Dedifferentiated amniotic fluid mesenchymal stem cell (primary cell): ENCODE data around the gene STK33.
"Not testable (repeated sequence)": the region's sequence is repeated elsewhere in the genome, so short reads cannot be mapped to it uniquely, and the experiment has no call there.

Source experiments
- DNase-seq: peaks from one replicate; pipeline ENCODE4 v3.0.0-alpha.2; 2016; ENCODE audit errors: extremely low spot score

Gene STK33

GRCh38 chr11:8543278-8543677 is 50.8 kb downstream of the STK33 start:
- DNase-seq, result no peak

DNA sequence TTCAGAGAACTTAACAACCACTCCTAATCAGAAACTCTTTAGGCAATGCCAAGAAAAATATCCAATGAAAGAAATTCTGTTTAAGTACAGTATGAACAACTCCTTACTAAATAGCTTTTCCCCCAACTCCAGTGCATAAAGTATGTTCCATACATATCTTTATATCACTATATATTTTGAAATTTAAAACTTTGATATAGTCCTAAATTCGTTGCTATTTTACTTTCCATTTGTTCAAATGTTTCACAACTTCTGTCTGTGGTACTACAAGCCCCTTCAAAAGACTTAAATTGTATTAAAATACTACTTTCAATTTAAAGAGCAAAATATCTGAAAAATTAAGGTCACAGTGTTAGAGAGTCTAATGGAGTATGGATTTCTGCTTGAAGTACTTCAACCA is 52.6 kb downstream of the STK33 start:
- no peak for DNase-seq

GRCh38 chr11:8533332-8533731 is 60.7 kb downstream of the STK33 start:
- no peak for DNase-seq

GRCh38 chr11:8532475-8532874 is 61.6 kb downstream of the STK33 start:
- DNase-seq, result no peak

DNA sequence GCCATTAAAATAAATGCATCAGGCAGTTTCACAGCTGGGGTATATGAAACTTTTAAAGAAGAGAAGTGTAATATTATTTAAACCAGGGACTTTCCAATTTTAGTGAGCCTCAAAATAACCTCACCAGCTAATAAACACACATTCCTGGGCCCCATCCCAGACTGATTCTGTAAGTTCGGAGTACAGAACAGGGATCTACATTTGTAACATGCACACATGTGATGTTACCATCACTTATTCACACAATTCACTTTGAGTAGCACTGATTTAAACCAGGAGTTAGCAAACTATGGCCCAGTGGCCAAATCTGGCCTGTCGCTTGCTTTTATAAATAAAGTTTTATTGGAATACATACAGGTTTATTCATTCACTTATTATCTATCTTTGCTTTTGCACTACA is 62.0 kb downstream of the STK33 start:
- no peak for DNase-seq

DNA sequence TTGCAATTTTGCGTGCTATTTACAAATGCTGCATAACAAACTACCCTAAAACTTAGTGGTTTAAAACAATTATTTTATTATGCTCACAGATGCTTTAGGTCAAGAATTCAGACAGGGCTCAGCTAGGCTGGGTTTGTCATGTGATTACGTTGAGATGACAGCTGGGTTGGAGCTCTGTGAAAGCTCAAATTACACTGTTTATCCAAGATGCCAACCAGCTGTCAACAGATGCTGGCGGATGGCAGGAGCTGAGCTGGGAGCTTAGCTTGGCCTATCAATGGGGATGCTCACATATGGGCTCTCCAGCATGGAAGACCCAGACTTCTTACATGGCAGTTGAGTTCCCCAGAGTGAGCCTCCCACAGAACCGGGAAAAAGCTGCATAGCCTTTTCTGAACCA is 62.7 kb downstream of the STK33 start:
- DNase-seq, result no peak

DNA sequence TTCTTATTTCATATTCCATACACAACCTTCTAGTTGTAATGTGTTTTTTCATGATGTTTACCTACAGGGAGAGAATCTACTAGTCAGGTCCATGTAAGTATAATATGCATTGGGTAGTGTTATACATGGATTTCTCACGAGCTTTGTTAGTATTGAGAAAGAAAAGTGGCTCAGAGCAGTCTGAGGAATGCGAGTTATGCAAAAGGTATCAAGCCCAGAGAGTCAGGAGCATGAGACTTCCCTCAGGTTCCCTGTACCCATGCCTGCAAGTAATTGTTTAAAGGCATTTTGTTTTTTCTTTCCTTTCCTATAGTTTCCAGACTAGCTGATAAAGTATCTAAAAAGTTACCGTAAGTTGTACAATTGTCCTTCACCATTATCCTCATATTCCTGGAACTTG is 66.1 kb downstream of the STK33 start:
- DNase-seq, result no peak

GRCh38 chr11:8523396-8523795 is 70.6 kb downstream of the STK33 start:
- no peak for DNase-seq

- DNase-seq, result no peak
These were observed 81.5 kb downstream of the STK33 start for GRCh38 chr11:8512547-8512946.

GRCh38 chr11:8503910-8504364 is 90.1 kb downstream of the STK33 start:
- no peak for DNase-seq

DNA sequence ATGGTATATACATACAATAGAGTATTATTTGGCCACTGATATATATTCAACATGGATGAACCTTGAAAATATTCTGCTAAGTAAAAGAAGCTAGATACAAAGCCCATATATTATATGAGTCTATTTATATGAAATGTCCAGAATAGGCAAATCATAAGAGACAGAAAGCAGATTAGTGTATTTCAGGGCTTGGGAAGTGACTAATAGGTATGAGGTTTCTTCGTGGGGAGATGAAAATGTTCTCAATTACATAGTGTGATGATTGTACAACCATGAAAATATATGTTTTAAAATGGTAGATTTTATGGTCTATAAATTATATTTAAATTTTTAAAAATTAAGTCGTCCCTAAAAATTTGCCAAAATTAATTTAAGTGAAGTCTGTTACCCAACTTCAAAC is 92.2 kb downstream of the STK33 start:
- no peak for DNase-seq

GRCh38 chr11:8488395-8488794 is 105.6 kb downstream of the STK33 start:
- no peak for DNase-seq

GRCh38 chr11:8487261-8487660 is 106.8 kb downstream of the STK33 start:
- no peak for DNase-seq

DNA sequence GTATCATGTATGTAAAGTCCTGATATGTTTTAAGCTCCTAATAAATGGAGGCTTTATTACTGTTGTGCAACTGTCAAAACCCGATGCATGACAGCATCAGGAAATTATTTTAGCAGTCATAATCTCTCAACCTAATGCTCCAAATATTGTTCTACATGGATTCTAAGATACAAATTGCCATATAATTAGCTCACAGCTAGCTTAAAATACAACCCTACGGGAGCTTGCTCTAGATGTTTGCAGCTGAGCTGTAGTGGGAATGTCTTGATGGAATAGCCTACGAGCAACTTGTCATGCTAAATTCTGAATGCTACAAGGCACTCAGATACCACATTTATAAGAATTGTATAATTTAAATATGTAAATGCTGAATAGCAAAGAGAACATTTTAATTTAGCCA is 109.8 kb downstream of the STK33 start:
- DNase-seq, result no peak

GRCh38 chr11:8480858-8481257 is 113.2 kb downstream of the STK33 start:
- DNase-seq, result no peak

DNA sequence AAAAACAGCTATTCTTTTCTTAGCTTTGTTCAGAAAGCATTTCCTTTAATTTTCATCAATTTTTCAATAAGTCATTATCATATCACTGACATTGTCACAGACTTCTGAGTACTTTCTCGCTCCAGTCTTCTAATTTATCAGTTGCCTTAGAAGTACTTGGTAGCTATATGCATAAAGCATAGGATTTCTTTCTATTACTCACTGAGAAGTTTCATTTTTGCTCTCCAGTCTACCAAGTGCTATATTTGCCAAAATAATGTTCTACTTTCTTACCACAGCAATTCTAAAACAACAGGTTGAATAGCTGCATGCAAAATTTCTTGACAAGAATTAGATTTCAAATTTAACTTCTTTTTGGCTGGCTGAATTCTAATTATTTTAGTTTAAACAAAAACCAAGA is 116.3 kb downstream of the STK33 start:
- no peak for DNase-seq

DNA sequence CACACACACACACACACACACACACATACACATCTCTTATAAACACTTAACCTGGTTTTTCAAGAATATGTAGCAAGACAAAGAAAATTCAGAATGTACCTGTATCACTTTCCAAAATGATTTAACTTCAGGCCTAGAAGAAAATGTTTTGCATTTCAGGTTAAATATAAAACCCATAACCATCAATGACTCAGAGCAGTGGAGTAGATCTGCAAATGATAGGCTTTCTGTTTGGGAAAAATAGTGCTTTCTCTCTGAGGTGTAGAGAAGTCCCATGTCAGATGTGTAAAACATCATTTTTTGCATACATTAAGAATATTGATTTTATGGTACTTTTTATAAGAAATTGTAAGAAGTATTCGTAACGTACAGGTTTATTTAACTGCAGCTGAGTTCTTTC is 116.9 kb downstream of the STK33 start:
- no peak for DNase-seq

DNA sequence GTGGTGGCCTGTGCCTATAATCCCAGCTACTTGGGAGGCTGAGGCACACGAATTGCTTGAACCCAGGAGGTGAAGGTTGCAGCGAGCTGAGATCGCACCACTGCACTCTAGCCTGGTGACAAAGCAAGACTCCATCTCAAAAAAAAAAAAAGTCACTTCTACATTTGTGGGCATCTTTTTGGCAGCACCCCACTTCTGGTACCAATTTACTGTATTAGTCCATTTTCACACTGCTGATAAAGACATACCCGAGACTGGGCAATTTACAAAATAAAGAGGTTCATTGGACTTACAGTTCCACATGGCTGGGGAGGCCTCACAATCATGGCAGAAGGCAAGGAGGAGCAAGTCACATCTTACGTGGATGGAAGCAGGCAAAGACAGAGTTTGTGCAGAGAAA is 126.2 kb downstream of the STK33 start:
- DNase-seq, result not testable (repeated sequence)

- not testable (repeated sequence) for DNase-seq
These were observed 126.7 kb downstream of the STK33 start for GRCh38 chr11:8467356-8467755.

DNA sequence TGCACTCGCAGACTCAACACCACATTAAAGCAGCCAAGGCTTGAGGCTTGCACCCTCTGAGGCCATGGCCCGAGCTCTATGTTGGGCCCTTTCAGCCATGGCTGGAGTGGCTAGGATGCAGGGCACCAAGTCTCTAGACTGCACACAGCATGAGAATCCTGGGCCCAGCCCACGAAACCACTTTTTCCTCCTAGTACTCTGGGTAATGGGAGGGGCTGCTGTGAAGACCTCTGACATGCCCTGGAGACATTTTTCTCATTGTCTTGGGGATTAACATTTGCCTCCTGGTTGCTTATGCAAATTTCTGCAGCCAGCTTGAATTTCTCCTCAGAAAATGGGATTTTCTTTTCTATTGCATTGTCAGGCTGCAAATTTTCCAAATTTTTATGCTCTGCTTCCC is 127.1 kb downstream of the STK33 start:
- not testable (repeated sequence) for DNase-seq

DNA sequence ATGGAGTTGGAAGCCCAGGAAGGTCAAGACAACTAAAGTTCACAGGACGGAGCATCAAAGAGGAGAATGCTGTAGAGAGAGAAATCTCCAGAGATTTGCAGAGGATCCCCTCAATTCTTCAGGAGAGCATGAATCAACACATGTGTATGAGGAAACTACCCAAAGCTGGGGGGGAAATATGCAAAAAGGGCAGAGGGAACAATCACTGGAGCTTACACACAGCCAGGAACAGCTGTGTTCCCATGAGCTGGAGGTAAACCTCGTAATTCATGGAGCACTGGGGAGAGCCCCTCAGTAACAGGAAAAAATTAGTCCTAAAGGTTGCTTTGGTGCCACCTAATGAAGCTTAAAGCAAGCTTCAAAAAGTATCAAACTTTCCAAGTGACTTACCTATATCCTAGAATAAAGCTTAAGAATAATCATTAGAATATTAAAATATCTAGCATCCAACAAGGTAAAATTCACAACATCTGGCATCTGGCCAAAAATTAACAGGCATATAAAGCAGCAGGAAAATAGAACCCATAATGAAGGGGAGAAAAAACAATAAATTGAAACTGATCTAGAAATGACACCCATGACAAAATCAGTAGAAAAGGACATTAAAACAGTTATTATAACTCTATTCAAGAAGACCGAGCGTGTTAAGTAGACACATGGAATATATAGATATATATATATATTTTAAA is 134.2 kb downstream of the STK33 start:
- DNase-seq, result no peak

- no peak for DNase-seq
These were observed 151.7 kb downstream of the STK33 start for GRCh38 chr11:8442301-8442700.

DNA sequence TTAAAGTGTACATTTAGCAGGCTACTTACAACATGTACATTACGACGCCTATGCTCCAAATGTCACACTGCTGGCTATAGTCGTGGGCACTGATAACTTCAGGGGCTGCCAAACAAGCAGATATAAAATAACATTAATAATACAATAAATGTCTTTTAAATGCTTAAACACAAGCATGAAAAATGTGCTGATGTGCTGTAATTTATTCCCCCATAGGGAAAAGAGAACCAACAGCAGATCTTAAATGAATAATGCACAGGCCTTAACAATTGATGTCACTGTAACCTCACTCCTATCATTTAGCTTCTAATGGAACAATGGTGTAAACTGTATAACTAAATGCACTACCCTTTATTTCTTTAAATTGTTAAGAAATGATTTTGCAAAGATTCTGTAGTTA is 153.4 kb downstream of the STK33 start:
- no peak for DNase-seq

- DNase-seq, result no peak
These were observed 164.5 kb downstream of the STK33 start for GRCh38 chr11:8429483-8429882.
